Ammon's horn (tissue), 1 donor: Measurements from ENCODE around the gene RTF2.
A peak's percentile ranks its signal among the peaks of the same experiment; 100 is the strongest.
"Not testable (repeated sequence)": the region's sequence is repeated elsewhere in the genome, so short reads cannot be mapped to it uniquely, and the experiment has no call there.

Source experiments
- DNase-seq: peaks from one replicate; pipeline ENCODE4 v3.0.0-alpha.2; 2016; ENCODE audit warnings: low spot score

Gene RTF2

GRCh38 chr20:56551571-56551970, 83.1 kb downstream of the RTF2 start:
- DNase-seq: no peak

GRCh38 chr20:56552911-56553629, 84.6 kb downstream of the RTF2 start:
- no peak for DNase-seq

- peak; percentile 78 for DNase-seq
Observed at GRCh38 chr20:56554869-56555268, 86.4 kb downstream of the RTF2 start.

GRCh38 chr20:56558968-56559367, 90.5 kb downstream of the RTF2 start:
- DNase-seq: no peak

GRCh38 chr20:56564526-56564925, 96.1 kb downstream of the RTF2 start:
- DNase-seq: not testable (repeated sequence)

GRCh38 chr20:56565511-56565910, 97.1 kb downstream of the RTF2 start:
- no peak for DNase-seq

GRCh38 chr20:56566621-56567020, 98.2 kb downstream of the RTF2 start:
- DNase-seq: no peak
